Left lung (tissue), 10 donors: Measurements from ENCODE around the gene C2orf81. TPM values are rescaled to one million over a fixed set of nuclear protein-coding genes. Genes with fewer than 3 reads are reported as not detected.

Experiments
- ATAC-seq: fragments of 200-7000 bp; cut with Tn5 transposase; one replicate; pipeline ENCODE4 v1.9.1; 2020; ENCODE audit warnings: moderate library complexity
- DNase-seq, 4 donors: peaks; one replicate each; pipeline ENCODE4 v3.0.0-alpha.2; 2013 to 2020
- H3K27ac ChIP-seq, 2 donors: fragments of 200-600 bp; sonication (generic) in 1 of 2; one replicate each; pipeline versions ENCODE4 v1.5.0 to v1.8.0; 2020 to 2021
- H3K27me3 ChIP-seq, 2 donors: fragments of 200-600 bp; sonication (generic) in 1 of 2; one replicate each; pipeline versions ENCODE4 v1.5.0 to v1.8.0; 2020 to 2021
- H3K36me3 ChIP-seq, 2 donors: fragments of 200-600 bp; sonication (generic) in 1 of 2; one replicate each; pipeline versions ENCODE4 v1.5.0 to v1.8.0; 2020 to 2021
- H3K4me1 ChIP-seq, 2 donors: fragments of 200-600 bp; one replicate each; pipeline ENCODE4 v1.8.0; 2021
- H3K4me3 ChIP-seq, 2 donors: fragments of 200-600 bp; sonication (generic) in 1 of 2; one replicate each; pipeline versions ENCODE4 v1.5.0 to v1.8.0; 2020 to 2021; ENCODE audit warnings: mild to moderate bottlenecking in 1 of 2
- H3K9me3 ChIP-seq, 2 donors: fragments of 200-600 bp; sonication (generic) in 1 of 2; one replicate each; pipeline versions ENCODE4 v1.5.0 to v1.8.0; 2020 to 2021
- CTCF ChIP-seq, 2 donors: fragments of 200-600 bp; sonication (generic) in 1 of 2; IDR thresholded peaks; one replicate each; pipeline versions ENCODE4 v1.5.0 to v1.8.0; 2021; ENCODE audit warnings: antibody characterized with exemption in 2 of 2
- intact Hi-C, 2 donors: fragments of 100-400 bp; cut with DNase I; formaldehyde crosslinking; loops; one replicate each; pipeline versions ENCODE4 v1.11.2 to v1.14.2; 2022
- polyA plus RNA-seq, 6 donors: library from polyadenylated mRNA; unstranded; fragments of 120-200 nt; gene quantifications; one replicate each; pipeline ENCODE4 v1.2.1, GENCODE V29; 2013; ENCODE audit not compliant: insufficient read length in 6 of 6
- total RNA-seq, 2 donors: library from RNA; stranded (reverse); fragmentation: NEBNext Ultra II Directional; extraction: Animal tissue kit (Norgen Biotek cat#: 25700); gene quantifications; one replicate each; pipeline ENCODE4 v1.2.1, GENCODE V29; 2021
- donor health status: DM: no; HTN: yes; CAD: no.
- donor health status: DM: no; HTN: no; CAD: no.

C2orf81 gene
- total and polyA plus RNA-seq, 8 donors: 2.8 to 5.7 (median 5.0) TPM

GRCh38 chr2:74429487-74430451 lies 8.3 kb upstream of the C2orf81 start:
- DNase-seq: no peak
- Histone ChIP-seq H3K36me3 (peaks cover 0 to 73% of the 10 kb centered on the region in 2 donors), H3K27me3 (no peaks in the 10 kb centered on the region), H3K4me3 (no peak overlapping the region), H3K4me1 (no peaks in the 10 kb centered on the region), H3K9me3 (no peaks in the 10 kb centered on the region), H3K27ac (no peak overlapping the region)
- intact Hi-C loops: no loop called here
- no peak for TF ChIP-seq CTCF (IDR thresholded peaks at IDR 0.05)
- no peak for ATAC-seq

- no peak for ATAC-seq
- Histone ChIP-seq H3K9me3 (no peaks in the 10 kb centered on the region), H3K4me3 (no peak overlapping the region), H3K4me1 (no peaks in the 10 kb centered on the region), H3K27ac (no peak overlapping the region), H3K36me3 (peaks cover 0 to 74% of the 10 kb centered on the region in 2 donors), H3K27me3 (no peaks in the 10 kb centered on the region)
- no peak for DNase-seq
- no peak for TF ChIP-seq CTCF (IDR thresholded peaks at IDR 0.05)
- intact Hi-C loops: no loop called here
Measured at GRCh38 chr2:74428675-74429074, 7.3 kb upstream of the C2orf81 start.

- Histone ChIP-seq H3K27ac (no peak overlapping the region), H3K4me3 (no peak overlapping the region), H3K4me1 (no peaks in the 10 kb centered on the region), H3K27me3 (no peaks in the 10 kb centered on the region), H3K9me3 (no peaks in the 10 kb centered on the region), H3K36me3 (peaks cover 0 to 74% of the 10 kb centered on the region in 2 donors)
- intact Hi-C loops: no loop called here
- no peak for TF ChIP-seq CTCF (IDR thresholded peaks at IDR 0.05)
- ATAC-seq: no peak
- DNase-seq: no peak
Measured at GRCh38 chr2:74427551-74427950, 6.1 kb upstream of the C2orf81 start.

GRCh38 chr2:74426181-74426758 lies 4.9 kb upstream of the C2orf81 start:
- Histone ChIP-seq H3K4me3 (no peak overlapping the region), H3K27me3 (peaks cover 0 to 7% of the 10 kb centered on the region in 2 donors), H3K4me1 (peaks cover 0 to 9% of the 10 kb centered on the region in 2 donors), H3K9me3 (no peaks in the 10 kb centered on the region), H3K36me3 (peaks cover 0 to 63% of the 10 kb centered on the region in 2 donors), H3K27ac (no peak overlapping the region)
- intact Hi-C loops: no loop called here
- DNase-seq (no peak), ATAC-seq (no peak)
- no peak for TF ChIP-seq CTCF (IDR thresholded peaks at IDR 0.05)

GRCh38 chr2:74425523-74425922 lies 4.1 kb upstream of the C2orf81 start:
- no peak for TF ChIP-seq CTCF (IDR thresholded peaks at IDR 0.05)
- Histone ChIP-seq H3K27me3 (peaks cover 0 to 7% of the 10 kb centered on the region in 2 donors), H3K9me3 (no peaks in the 10 kb centered on the region), H3K36me3 (peaks cover 0 to 59% of the 10 kb centered on the region in 2 donors), H3K27ac (no peak overlapping the region), H3K4me1 (peaks cover 4 to 17% of the 10 kb centered on the region in 2 donors), H3K4me3 (no peak overlapping the region)
- ATAC-seq (no peak), DNase-seq (no peak)
- intact Hi-C loops: no loop called here
